Activated naive CD4-positive, alpha-beta T cell treated with anti-CD3 and anti-CD28 coated beads, Interleukin-2, amount 50 U/mL, for 72 hours (primary cell): ENCODE measurements around the gene NEB. TPM values are rescaled to one million over a fixed set of nuclear protein-coding genes. Genes with fewer than 3 reads are reported as not detected.
"Not testable (repeated sequence)": the region's sequence is repeated elsewhere in the genome, so short reads cannot be mapped to it uniquely, and the experiment has no call there.

Experiments used
- ATAC-seq, 2 donors: fragments of 150-1000 bp; cut with Tn5 transposase; 2 replicates each; pipeline ENCODE4 v1.10.0; 2021; ENCODE audit warnings: mild to moderate bottlenecking in 2 of 2, moderate library complexity in 2 of 2
- DNase-seq, 2 donors: peaks; one replicate each; pipeline ENCODE4 v3.0.0; 2021 to 2022; ENCODE audit warnings: low spot score in 2 of 2
- H3K27ac Mint-ChIP-seq, 2 donors: one replicate each; pipeline ENCODE4 v1.8.0; 2022; ENCODE audit warnings: mild to moderate bottlenecking in 2 of 2, mixed read lengths in 2 of 2
- H3K36me3 Mint-ChIP-seq, 2 donors: one replicate each; pipeline ENCODE4 v1.8.0; 2022; ENCODE audit warnings: mixed read lengths in 2 of 2
- H3K9me3 Mint-ChIP-seq, 2 donors: one replicate each; pipeline ENCODE4 v1.8.0; 2022; ENCODE audit warnings: mixed read lengths in 2 of 2
- total RNA-seq, 2 donors: library from RNA; stranded (reverse); gene quantifications; one replicate each; pipeline ENCODE4 v1.2.3, GENCODE V29; 2022

NEB gene
- total RNA-seq, 2 donors from 2014 or later: 0.30 to 0.31 TPM

DNA sequence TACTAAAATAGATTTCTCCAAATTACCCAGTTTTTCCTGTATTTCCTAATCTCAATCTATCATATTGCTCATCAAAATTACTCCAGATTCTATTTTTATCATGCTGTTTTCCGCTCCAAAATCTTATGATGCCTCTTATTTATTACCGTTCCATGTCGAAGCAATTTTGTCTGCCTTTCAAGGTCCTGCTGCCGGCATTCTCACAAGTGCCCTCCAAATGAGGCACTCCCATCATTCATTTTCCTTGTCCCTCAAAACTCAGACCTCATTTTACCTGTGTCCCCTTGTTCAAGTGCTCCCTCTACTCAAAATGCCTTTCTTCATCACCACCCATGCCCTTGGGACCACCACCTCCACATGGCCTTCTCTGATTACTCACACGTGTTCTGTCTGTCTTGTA is 13.1 kb downstream of the NEB start:
- no peak for DNase-seq
- no peak for ATAC-seq
- Mint-ChIP-seq H3K9me3 (peaks cover 8% of the 10 kb centered on the region in 2 donors), H3K27ac (no peak overlapping the region), H3K36me3 (no peaks in the 10 kb centered on the region)

DNA sequence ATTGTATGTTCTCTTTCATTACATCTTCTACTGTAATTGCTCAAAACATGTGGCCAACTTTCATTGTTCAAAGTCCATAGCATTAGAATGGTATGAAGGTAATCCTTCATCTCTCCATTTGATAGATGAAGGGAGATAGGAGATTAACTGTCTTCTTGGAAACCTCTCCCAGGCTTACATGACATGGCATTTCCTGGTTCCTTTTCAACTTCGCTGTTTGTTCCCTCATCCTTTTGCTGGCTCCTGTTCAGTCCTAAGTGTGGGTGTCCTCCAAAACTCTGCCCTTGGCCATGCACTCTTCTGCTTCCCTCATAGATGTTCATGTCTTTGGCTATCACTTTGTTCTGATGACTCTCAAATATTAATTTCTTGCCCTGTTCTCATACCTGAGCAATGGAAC is 13.8 kb downstream of the NEB start:
- H3K36me3 Mint-ChIP-seq: no peaks in the 10 kb centered on the region
- H3K9me3 Mint-ChIP-seq: peaks cover 8% of the 10 kb centered on the region in 2 donors
- DNase-seq (no peak), ATAC-seq (no peak)
- no peak overlapping the region for H3K27ac Mint-ChIP-seq

DNA sequence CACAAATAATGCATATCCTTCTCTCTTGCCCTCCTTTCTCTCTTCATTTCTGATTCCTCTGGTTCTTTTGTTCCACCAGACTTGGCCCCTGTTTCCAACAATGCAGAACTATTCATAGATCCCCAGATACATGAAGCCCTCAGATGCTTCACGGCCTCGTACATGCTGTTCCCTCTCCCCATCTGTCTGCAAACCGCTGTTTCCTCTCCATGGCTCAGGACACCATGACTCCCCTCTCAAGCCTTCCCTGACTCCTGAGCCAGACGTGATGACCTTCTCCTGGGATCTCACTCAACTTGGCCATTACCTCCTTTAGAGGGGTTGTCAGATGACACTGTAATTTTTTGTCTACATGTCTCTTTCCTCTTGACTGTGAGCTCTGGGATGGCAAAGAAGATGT is 15.5 kb downstream of the NEB start:
- H3K36me3 Mint-ChIP-seq: no peaks in the 10 kb centered on the region
- no peak overlapping the region for H3K27ac Mint-ChIP-seq
- DNase-seq (no peak), ATAC-seq (no peak)
- H3K9me3 Mint-ChIP-seq: peaks cover 8% of the 10 kb centered on the region in 2 donors

DNA sequence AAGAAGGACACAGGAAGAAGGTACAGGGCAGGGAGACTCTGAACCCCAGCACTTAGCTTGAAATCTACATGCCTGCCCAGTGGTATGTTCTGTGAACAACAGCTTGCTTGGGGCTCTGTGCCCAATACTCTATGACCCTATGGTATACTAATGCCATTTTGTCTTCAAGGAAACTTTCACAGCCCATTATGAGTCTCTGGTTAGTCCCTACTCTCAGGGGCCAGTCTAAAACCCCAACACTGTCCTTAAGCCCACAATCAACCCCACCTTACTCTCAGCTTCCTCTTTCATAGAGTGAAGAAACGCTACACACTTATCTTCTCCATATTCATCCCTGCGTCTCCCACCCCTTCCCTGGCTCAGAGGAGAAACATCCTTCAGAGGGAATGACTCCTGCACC is 16.0 kb downstream of the NEB start:
- no peak for DNase-seq
- ATAC-seq: no peak
- Mint-ChIP-seq H3K27ac (no peak overlapping the region), H3K36me3 (no peaks in the 10 kb centered on the region), H3K9me3 (peaks cover 8% of the 10 kb centered on the region in 2 donors)

DNA sequence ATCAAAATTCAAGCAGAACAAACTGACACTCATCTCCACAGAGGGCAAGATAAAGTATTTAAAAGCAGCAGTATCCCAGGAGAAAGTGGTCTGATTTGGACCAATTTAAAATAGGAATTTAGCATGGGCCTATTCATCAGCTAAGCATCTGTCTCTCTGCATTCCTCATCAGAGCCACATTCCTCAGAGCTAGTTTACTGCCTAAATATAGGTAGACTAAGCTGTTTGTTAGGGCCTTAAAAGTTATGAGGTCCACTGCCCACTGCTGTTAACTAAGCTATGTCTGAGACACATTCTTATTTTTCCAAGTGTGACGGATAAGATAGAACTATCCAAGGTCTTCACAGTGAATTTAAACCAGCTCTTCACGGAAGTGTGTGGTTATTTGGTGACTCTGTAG is 17.6 kb downstream of the NEB start:
- no peak for DNase-seq
- ATAC-seq: no peak
- no peaks in the 10 kb centered on the region for H3K36me3 Mint-ChIP-seq
- H3K9me3 Mint-ChIP-seq: peaks cover 8% of the 10 kb centered on the region in 2 donors
- H3K27ac Mint-ChIP-seq: no peak overlapping the region

DNA sequence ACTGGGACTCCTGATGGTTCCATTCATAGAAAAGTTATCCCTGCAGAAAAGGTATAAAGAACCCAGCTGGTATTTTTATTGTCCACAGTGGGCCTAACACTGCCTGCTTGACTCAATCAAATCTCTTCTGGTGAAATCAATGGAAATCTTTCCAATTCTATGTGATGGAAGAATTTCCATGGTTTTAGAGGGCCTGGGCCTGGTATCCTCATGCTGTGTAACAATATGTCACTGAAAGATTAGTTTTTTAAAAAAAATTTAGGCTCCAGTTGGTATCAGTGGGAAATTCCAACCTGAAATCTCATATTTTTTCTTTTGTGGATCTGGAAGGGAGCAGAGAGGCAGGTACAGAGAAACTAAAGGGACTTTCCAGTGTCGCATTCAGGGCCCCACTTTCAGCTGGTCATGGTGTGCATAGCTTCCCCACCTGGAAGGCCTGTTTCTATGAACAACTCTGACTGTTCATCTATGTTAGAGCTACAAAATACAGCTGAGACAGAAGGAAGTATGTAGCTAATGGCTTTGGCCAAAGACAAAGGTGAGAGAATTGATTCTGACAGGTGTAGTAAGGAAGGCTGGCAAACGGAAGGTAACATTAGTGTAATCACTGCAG is 20.9 kb downstream of the NEB start:
- no peak for ATAC-seq
- Mint-ChIP-seq H3K9me3 (peaks cover under 1 to 1% of the 10 kb centered on the region in 2 donors), H3K36me3 (no peaks in the 10 kb centered on the region), H3K27ac (no peak overlapping the region)
- no peak for DNase-seq

DNA sequence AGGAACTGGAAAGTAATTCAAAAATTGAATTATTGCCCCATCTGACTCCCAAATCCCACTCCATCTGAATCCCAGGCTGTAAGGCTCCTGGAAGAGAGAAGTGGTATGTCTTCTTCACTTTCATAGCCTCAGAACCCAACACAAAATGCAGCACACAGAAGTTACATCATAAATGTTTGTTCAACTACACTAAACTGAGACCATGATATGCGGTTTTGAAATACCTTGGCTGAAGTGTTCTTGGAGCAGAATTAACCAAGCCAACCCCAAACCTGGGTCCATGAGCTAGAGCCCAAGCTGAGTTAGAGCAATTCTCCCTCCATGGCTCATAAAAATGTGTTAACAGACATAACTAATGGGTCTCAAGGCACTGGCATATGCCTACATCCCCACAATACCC is 23.3 kb downstream of the NEB start:
- Mint-ChIP-seq H3K27ac (no peak overlapping the region), H3K36me3 (no peaks in the 10 kb centered on the region), H3K9me3 (no peaks in the 10 kb centered on the region)
- ATAC-seq (no peak), DNase-seq (no peak)

DNA sequence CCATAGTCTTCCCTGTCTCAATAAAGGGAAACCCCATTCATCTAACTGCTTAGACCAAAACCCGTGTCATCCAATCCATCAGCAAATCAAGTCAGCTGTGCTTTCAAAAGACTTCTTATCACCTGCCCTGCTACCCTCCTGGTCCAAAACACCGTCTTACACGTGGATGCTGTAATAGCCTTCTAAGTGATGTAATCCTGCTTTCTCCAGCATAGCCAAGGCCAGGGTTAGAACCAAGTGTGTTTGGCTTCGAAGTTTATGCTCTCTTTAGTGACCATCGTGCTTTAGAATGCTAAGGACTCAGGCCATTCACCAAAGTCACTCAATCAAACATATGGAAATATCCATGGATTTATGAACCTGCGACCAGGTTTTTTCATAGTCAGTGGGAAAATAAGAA is 25.5 kb downstream of the NEB start:
- no peak overlapping the region for H3K27ac Mint-ChIP-seq
- no peaks in the 10 kb centered on the region for H3K9me3 Mint-ChIP-seq
- H3K36me3 Mint-ChIP-seq: no peaks in the 10 kb centered on the region
- ATAC-seq (no peak), DNase-seq (no peak)

DNA sequence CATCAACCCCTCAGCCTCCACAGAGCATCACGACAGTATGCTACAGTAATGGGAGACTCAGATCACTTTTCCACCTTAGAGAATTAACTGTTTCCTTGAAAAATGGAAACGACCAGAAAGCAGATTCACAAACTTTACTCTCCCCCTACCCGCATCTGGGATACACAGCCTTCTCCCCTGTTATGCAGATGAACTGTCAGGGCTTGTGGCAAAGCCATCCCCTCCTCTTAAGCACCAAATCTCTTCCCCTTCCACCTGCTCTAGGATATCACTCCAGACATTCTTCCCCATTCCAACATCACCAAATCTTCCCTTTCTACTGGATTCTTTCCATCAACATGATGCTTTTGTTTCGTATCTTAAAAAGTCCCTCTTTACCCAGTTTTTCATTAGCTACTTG is 26.4 kb downstream of the NEB start:
- no peak for ATAC-seq
- Mint-ChIP-seq H3K27ac (no peak overlapping the region), H3K36me3 (no peaks in the 10 kb centered on the region), H3K9me3 (no peaks in the 10 kb centered on the region)
- no peak for DNase-seq

DNA sequence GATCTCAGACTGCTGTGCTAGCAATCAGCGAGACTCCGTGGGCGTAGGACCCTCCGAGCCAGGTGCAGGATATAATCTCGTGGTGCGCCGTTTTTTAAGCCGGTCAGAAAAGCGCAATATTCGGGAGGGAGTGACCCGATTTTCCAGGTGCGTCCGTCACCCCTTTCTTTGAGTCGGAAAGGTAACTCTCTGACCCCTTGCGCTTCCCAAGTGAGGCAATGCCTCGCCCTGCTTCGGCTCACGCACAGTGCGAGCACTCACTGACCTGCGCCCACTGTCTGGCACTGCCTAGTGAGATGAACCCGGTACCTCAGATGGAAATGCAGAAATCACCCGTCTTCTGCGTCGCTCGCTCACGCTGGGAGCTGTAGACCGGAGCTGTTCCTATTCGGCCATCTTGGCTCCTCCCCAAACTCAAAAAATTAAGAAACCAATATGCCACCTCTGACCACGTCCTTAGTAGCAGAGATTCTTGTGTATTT is 29.8 kb downstream of the NEB start:
- not testable (repeated sequence) for DNase-seq, H3K27ac Mint-ChIP-seq, H3K9me3 Mint-ChIP-seq, ATAC-seq, H3K36me3 Mint-ChIP-seq

DNA sequence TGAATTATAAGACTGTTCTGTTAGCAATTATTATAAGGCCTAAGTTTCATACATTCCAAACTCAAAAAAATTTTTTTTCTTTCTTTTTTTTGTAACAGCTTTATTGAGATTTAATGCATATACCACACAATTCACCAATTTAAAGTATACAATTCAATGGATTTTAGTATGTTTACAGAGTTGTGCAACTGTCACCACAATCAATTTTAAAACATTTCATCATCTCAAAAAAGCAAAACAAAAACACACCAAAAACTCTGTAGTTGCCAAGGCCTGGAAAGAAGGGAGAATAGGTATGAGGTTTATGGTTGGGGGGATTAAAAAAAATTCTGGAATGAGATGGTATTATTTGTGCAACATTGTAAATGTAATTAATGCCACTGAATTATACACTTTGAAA is 36.1 kb downstream of the NEB start:
- not testable (repeated sequence) for DNase-seq, H3K27ac Mint-ChIP-seq, ATAC-seq, H3K9me3 Mint-ChIP-seq, H3K36me3 Mint-ChIP-seq

DNA sequence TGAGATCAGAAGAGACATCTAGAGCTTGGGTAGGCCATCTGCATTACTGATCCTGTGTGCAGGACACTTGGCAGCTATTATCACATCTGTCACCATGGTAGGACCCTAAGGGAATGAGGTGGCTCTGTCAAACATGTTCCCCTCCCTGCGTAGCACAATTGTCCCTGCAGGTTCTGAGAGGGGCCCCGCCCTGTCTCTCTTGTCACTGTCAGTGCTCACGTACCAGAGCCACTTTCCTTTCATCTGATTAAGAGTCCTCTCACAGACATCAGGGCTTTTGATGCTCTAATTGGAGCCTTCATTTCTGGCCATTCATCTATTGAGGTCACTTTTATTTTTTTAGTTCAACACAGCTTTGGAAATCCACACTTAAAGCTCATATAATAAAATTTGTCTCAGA is 38.5 kb downstream of the NEB start:
- H3K36me3 Mint-ChIP-seq: no peaks in the 10 kb centered on the region
- H3K27ac Mint-ChIP-seq: no peak overlapping the region
- no peak for DNase-seq
- ATAC-seq: no peak
- no peaks in the 10 kb centered on the region for H3K9me3 Mint-ChIP-seq

DNA sequence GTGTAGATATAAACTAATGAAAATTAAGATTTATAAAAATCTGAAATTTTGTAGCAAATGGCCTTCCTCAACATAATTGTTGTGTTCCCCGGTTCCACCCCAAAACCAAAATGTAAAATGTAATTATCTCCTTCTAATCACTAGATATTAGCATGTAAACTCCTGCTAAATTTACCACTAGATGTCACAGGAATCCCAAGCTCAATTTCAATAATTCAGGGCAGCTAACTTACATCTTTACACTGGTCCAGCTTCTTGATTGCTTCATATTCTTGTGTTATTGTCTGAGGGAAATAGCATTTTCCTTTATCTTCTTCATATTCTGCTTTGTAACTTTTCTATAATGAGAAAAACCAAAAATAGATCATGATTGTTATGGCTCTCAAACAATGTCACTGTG is 42.6 kb downstream of the NEB start:
- Mint-ChIP-seq H3K27ac (no peak overlapping the region), H3K36me3 (no peaks in the 10 kb centered on the region), H3K9me3 (no peaks in the 10 kb centered on the region)
- DNase-seq: no peak
- no peak for ATAC-seq

DNA sequence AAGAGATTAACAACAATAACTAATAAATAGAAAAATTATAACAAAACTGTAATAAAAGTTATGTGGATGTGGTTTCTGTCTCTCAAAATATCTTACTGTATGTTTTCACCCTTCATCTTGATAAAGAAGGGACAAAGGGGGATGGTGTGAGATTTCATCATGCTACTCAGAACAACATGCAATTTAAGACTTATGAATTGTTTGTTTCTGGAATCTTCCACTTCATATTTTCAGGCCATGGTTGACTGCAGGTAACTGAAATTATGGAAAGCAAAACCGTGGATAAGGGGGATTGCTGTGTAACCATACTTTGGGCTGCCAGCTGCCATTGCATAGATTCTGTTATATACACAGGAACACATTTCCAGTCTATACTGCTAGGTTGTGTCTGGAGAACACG is 45.6 kb downstream of the NEB start:
- Mint-ChIP-seq H3K9me3 (no peaks in the 10 kb centered on the region), H3K36me3 (no peaks in the 10 kb centered on the region), H3K27ac (no peak overlapping the region)
- ATAC-seq (no peak), DNase-seq (no peak)

DNA sequence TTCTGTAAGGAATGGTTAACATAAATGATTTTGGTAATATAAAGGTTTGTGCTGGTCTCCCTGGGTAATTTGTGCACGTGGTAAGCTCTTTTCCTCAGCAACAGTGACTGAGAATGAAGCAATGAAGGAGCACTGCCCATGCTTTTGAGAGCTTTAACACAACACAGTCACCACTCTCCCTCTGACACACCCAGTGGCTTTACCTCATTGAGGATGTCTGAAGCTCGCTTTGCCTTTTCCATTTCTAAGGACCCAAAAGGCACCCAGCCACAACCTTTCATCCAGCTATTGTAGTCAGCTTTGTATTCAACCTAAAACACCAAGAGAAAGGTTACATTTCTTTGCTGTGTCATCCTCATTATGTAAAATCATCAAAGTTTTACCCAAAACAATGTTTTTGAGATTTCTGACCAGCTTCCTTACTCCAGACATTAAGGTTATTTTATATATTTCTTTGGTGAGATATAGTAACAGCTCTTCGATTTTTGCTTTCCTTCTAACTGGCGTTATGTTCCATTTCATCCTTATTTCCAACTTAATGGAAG is 51.7 kb downstream of the NEB start:
- Mint-ChIP-seq H3K27ac (no peak overlapping the region), H3K36me3 (peaks cover 0 to 6% of the 10 kb centered on the region in 2 donors), H3K9me3 (no peaks in the 10 kb centered on the region)
- ATAC-seq (no peak), DNase-seq (no peak)

DNA sequence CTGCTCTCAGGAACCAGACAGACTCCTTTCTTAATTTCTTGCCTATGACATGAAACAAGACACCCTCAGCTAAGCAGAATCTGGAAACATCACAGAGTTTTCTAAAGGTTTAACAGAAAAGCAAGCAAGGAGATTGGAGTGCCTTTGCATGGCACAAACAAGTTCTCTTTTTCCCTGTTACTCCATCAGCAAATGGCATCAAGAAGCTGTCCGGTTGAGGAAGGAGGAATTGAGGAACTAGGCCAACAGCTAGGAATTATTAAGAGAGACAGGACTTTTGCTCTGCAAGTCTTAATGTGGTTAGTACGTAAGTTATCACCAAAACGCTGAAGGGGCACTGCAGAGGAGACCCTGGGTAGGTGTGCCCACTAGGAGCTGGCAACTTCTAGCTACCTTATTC is 53.2 kb downstream of the NEB start:
- ATAC-seq: no peak
- peaks cover 0 to 8% of the 10 kb centered on the region in 2 donors for H3K36me3 Mint-ChIP-seq
- H3K27ac Mint-ChIP-seq: no peak overlapping the region
- DNase-seq: no peak
- no peaks in the 10 kb centered on the region for H3K9me3 Mint-ChIP-seq

DNA sequence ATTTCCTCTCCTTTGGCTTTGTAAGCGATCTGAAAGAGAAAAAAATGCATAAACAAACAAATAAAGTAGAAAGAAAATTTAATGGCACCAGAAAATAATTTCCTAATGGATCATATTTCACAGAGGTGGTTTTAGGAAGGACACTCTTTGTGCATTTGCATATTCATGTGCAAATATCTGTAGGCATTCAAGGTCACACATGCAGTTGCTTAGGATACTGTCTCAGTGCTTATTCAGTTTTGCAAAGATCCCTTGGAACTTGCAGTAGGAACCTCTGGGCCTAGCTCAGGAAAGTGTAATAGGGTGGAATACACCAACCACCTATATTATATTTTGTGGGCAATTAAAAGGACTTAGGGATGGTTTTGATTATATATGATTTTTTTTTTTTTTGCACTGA is 54.3 kb downstream of the NEB start:
- no peak for DNase-seq
- peaks cover 0 to 8% of the 10 kb centered on the region in 2 donors for H3K36me3 Mint-ChIP-seq
- no peak overlapping the region for H3K27ac Mint-ChIP-seq
- no peaks in the 10 kb centered on the region for H3K9me3 Mint-ChIP-seq
- ATAC-seq: no peak

DNA sequence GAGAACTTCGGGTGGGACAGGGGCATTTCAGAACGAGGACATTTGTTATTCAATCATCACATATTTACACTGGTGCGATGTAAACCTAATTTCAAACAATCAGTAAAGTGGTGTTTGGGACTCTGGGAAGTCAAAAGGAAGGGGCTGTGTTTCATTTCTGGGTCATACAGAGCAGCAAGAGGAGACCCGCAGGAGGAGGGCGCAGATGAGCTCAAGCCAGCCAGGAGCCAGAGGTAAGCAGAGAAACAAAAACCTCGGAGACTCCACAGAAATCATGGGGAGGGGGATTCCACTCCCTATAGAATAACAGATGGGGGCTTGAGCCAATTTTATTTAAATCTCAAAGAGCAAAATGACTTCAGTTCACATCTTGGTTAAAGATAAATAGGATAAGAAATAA is 55.4 kb downstream of the NEB start:
- Mint-ChIP-seq H3K27ac (no peak overlapping the region), H3K36me3 (peaks cover 0 to 8% of the 10 kb centered on the region in 2 donors), H3K9me3 (no peaks in the 10 kb centered on the region)
- DNase-seq (no peak), ATAC-seq (no peak)
